Pancreas (tissue), 10 donors: ENCODE data around the gene BRD9. TPM values are rescaled to one million over a fixed set of nuclear protein-coding genes. Genes with fewer than 3 reads are reported as not detected.

ENCODE experiments used
- ATAC-seq, 4 donors: fragments of 200-7000 bp; cut with Tn5 transposase; one replicate each; pipeline versions ENCODE4 v1.8.0 to v1.9.1; 2020; ENCODE audit warnings: mild to moderate bottlenecking in 4 of 4, moderate library complexity in 4 of 4
- DNase-seq, 6 donors: peaks; one replicate each; pipeline ENCODE4 v3.0.0-alpha.2; 2020
- FAIRE-seq: peaks from 2 replicates; lab custom pipeline; 2012; peaks lifted over from hg19 to GRCh38; lab: Jason Lieb, UNC
- H3K27ac ChIP-seq, 4 donors: fragments of 200-600 bp; sonication (generic); 1 replicate in 3 of 4; 2 replicates in 1 of 4; pipeline versions ENCODE4 v1.5.0 to v1.8.0; 2020
- H3K27me3 ChIP-seq, 4 donors: fragments of 200-600 bp; one replicate each; pipeline ENCODE4 v1.8.0; 2021
- H3K36me3 ChIP-seq, 3 donors: fragments of 200-600 bp; sonication (generic) in 1 of 3; one replicate each; pipeline versions ENCODE4 v1.5.0 to v1.8.0; 2020 to 2021
- H3K4me1 ChIP-seq, 3 donors: fragments of 200-600 bp; one replicate each; pipeline ENCODE4 v1.8.0; 2021
- H3K4me3 ChIP-seq, 4 donors: fragments of 200-600 bp; sonication (generic) in 2 of 4; one replicate each; pipeline versions ENCODE4 v1.5.0 to v1.8.0; 2020 to 2021
- H3K9me3 ChIP-seq, 4 donors: fragments of 200-600 bp; one replicate each; pipeline ENCODE4 v1.8.0; 2021
- CTCF ChIP-seq, 4 donors: fragments of 200-600 bp; sonication (generic) in 3 of 4; IDR thresholded peaks; one replicate each; pipeline versions ENCODE4 v1.5.0 to v1.8.0; 2021; ENCODE audit warnings: antibody characterized with exemption in 4 of 4
- WGBS, 2 donors: extraction: QIAGEN DNeasy Blood & Tissue Kit; methylation state at CpG; one replicate each; pipeline ENCODE4 v1.1.7; 2013; 5-methylcytosine and 5-hydroxymethylcytosine counted together
- intact Hi-C, 3 donors: fragments of 100-400 bp; cut with DNase I; formaldehyde crosslinking; loops; one replicate each; pipeline versions ENCODE4 v1.11.1 to v1.14.2; 2022
- polyA plus RNA-seq, 2 donors: library from polyadenylated mRNA; stranded (reverse); fragments of 200-250 nt; gene quantifications; one replicate each; pipeline ENCODE4 v1.2.3, GENCODE V29; 2013
- total RNA-seq, 6 donors: library from RNA; stranded (reverse); fragmentation: NEBNext Ultra II Directional in 4 of 6; extraction: Animal tissue kit (Norgen Biotek cat#: 25700) in 4 of 6; gene quantifications; one replicate each; pipeline versions ENCODE4 v1.2.1 to v1.2.4, GENCODE V29; 2021 to 2023
- donor health status: healthy with polysubstance abuse.
- donor health status: DM: no; HTN: no; CAD: no; lungs with moderate emphysema.
- donor health status: DM: no; HTN: no; CAD: no.
- donor health status: control.
- donor health status: control.
- donor health status: Bipolar disorder and iron deficiency.
- donor health status: DM: yes; HTN: yes; CAD: no.
- donor health status: DM: no; HTN: no; CAD: no.
- donor health status: DM: no; HTN: no; CAD: no.
- donor health status: DM: yes; HTN: yes; CAD: no.

The BRD9 gene
- total and polyA plus RNA-seq, 8 donors = 11.3 to 38.5 (median 17.5) TPM

- no peak for TF ChIP-seq CTCF (IDR thresholded peaks at IDR 0.05)
- H3K36me3 ChIP-seq = peaks cover 3 to 67% (median 23%) of the 10 kb centered on the region in 3 donors
- H3K9me3 ChIP-seq = no peaks in the 10 kb centered on the region
- peak in 1 of 6 donors; percentile 31 for DNase-seq
- no peaks in the 10 kb centered on the region for H3K4me1 ChIP-seq
- no peak overlapping the region for H3K4me3 ChIP-seq
- no peak for ATAC-seq
- no peaks in the 10 kb centered on the region for H3K27me3 ChIP-seq
- 95% methylated on average over 16 of the region's 16 CpGs for WGBS, 2 donors
- no peak for FAIRE-seq
- intact Hi-C loops = no loop called here
- H3K27ac ChIP-seq = no peak overlapping the region
Observed at GRCh38 chr5:868428-869135, 24.0 kb downstream of the BRD9 start.

GRCh38 chr5:867300-867870, 25.2 kb downstream of the BRD9 start:
- DNase-seq = peak in 1 of 6 donors; percentile 27
- intact Hi-C loops = no loop called here
- 91 to 94% methylated on average over 6 of the region's 6 CpGs for whole genome bisulfite sequencing, 2 donors

GRCh38 chr5:865771-866170, 26.8 kb downstream of the BRD9 start:
- intact Hi-C loops = no loop called here
- WGBS, 2 donors = 86 to 94% methylated on average over 10 of the region's 10 CpGs
- ATAC-seq = no peak
- Histone ChIP-seq H3K27me3 (no peaks in the 10 kb centered on the region), H3K9me3 (no peaks in the 10 kb centered on the region), H3K4me3 (no peak overlapping the region), H3K4me1 (no peaks in the 10 kb centered on the region), H3K36me3 (peaks cover 3 to 49% (median 15%) of the 10 kb centered on the region in 3 donors), H3K27ac (no peak overlapping the region)
- TF ChIP-seq CTCF (IDR thresholded peaks at IDR 0.05) = no peak
- DNase-seq = peak in 1 of 6 donors; percentile 34
- no peak for FAIRE-seq

More at GRCh38 chr5:867300-867870, 25.2 kb downstream of the BRD9 start:
- Histone ChIP-seq H3K27ac (no peak overlapping the region), H3K36me3 (peaks cover 3 to 64% (median 23%) of the 10 kb centered on the region in 3 donors), H3K4me1 (no peaks in the 10 kb centered on the region), H3K4me3 (no peak overlapping the region), H3K9me3 (no peaks in the 10 kb centered on the region), H3K27me3 (no peaks in the 10 kb centered on the region)
- ATAC-seq = no peak
- no peak for TF ChIP-seq CTCF (IDR thresholded peaks at IDR 0.05)
- no peak for FAIRE-seq

- no peaks in the 10 kb centered on the region for H3K27me3 ChIP-seq
- 94 to 96% methylated on average over 22 to 24 of the region's 24 CpGs for WGBS, 2 donors
- H3K9me3 ChIP-seq = no peaks in the 10 kb centered on the region
- H3K4me1 ChIP-seq = no peaks in the 10 kb centered on the region
- FAIRE-seq (no peak), ATAC-seq (no peak), DNase-seq (peak in 1 of 6 donors; percentile 50)
- TF ChIP-seq CTCF (IDR thresholded peaks at IDR 0.05) = no peak
- H3K36me3 ChIP-seq = peaks cover 3 to 43% (median 11%) of the 10 kb centered on the region in 3 donors
- no peak overlapping the region for H3K4me3 ChIP-seq
- intact Hi-C loops = no loop called here
- H3K27ac ChIP-seq = no peak overlapping the region
Observed at GRCh38 chr5:865168-865521, 27.5 kb downstream of the BRD9 start.
